Gastrocnemius medialis (tissue), 4 donors: ENCODE measurements around the gene NEDD4.

ENCODE experiments used
- POLR2A ChIP-seq, 2 donors: fragments of 450-650 bp; IDR thresholded peaks; one replicate each; pipeline ENCODE4 v1.6.1; 2017; ENCODE audit warnings: antibody characterized with exemption in 2 of 2, mild to moderate bottlenecking in 2 of 2, moderate library complexity in 2 of 2
- TF ChIP-seq, protein P1 (sequence below), 5 experiments: fragments of 450-650 bp in 3 of 5; fragments of 200-600 bp in 2 of 5; sonication (generic) in 2 of 5; IDR thresholded peaks in 4 of 5; conservative IDR thresholded peaks in 1 of 5; 1 replicate in 4 of 5; 2 replicates in 1 of 5; pipeline ENCODE4 v1.5.1; 2016 to 2019; ENCODE audit warnings: antibody characterized with exemption in 5 of 5, mild to moderate bottlenecking in 3 of 5, moderate library complexity in 3 of 5

DNA sequence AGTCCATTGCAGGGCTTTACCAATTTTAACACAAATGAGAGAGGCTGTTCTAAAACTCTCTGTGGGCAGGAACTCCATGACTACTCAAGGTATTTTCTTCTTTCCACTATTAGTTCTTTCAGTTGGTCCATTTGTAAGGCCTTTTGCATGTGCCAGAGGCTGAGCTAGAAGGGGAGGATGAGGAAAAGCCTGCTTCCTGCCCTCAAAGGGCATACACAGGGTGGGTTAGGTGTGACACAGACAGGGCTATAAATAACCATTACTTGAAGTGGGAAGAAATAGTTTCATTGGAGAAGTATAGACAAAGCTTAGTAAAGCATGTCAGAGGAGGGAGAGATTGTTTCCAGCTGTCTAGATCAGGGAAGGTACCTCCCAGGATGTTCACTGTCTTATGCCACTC, 198.4 kb downstream of the NEDD4 start:
- TF ChIP-seq, protein P1, sequence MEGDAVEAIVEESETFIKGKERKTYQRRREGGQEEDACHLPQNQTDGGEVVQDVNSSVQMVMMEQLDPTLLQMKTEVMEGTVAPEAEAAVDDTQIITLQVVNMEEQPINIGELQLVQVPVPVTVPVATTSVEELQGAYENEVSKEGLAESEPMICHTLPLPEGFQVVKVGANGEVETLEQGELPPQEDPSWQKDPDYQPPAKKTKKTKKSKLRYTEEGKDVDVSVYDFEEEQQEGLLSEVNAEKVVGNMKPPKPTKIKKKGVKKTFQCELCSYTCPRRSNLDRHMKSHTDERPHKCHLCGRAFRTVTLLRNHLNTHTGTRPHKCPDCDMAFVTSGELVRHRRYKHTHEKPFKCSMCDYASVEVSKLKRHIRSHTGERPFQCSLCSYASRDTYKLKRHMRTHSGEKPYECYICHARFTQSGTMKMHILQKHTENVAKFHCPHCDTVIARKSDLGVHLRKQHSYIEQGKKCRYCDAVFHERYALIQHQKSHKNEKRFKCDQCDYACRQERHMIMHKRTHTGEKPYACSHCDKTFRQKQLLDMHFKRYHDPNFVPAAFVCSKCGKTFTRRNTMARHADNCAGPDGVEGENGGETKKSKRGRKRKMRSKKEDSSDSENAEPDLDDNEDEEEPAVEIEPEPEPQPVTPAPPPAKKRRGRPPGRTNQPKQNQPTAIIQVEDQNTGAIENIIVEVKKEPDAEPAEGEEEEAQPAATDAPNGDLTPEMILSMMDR (IDR thresholded peaks at IDR 0.05 in 4 of 5, conservative IDR thresholded peaks at IDR 0.05 in 1 of 5), result no peak
- TF ChIP-seq POLR2A (IDR thresholded peaks at IDR 0.05), result no peak
